HG02938 (cell line): Measurements from ENCODE around the gene EXOC4.

Source experiments
- ATAC-seq: cut with Tn5 transposase; IDR thresholded peaks from one replicate; pipeline ENCODE4 v1.9.1; 2021; ENCODE audit warnings: mild to moderate bottlenecking, moderate library complexity; ENCODE audit not compliant: unreplicated experiment

The EXOC4 gene

GRCh38 chr7:133654547-133654946 is 401.7 kb downstream of the EXOC4 start:
- no peak for ATAC-seq

DNA sequence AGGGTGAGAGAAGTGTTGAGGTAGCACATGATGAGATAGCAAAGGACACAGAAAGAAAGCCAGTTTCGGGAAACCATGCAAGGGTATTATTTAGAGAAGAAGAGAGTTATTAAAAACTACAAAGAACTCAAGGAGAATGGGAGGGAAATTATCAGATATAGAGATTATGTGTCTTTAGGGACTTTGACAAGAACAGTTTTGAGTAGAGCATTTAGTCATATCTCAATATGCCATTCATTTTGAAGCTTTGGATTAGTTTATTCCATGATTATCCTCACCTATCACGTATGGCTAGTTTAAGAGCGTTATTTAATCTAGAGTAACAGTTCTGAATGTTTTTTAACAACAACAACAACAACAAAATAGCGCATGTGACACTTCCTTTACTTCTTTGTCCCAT is 409.4 kb downstream of the EXOC4 start:
- no peak for ATAC-seq

GRCh38 chr7:133662830-133663229 is 410.0 kb downstream of the EXOC4 start:
- no peak for ATAC-seq

DNA sequence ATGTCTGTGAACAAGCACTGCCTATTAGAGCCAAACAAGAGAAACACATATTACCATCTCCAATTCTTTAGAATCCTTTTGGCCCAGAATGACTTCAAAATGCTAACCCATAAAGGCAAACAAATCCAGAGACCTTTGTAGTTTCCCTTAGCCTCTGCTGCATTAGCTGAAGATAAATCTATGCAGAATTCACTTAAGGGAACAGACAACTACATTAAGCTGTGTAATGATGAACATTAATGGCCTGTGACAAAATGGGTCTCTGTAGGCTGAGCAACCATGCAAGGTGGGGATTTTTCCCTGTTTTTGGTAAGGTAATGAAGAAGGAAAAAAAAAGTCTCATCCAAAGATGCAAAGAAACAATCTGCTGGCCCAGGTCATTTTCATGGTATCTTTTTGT is 411.6 kb downstream of the EXOC4 start:
- no peak for ATAC-seq

DNA sequence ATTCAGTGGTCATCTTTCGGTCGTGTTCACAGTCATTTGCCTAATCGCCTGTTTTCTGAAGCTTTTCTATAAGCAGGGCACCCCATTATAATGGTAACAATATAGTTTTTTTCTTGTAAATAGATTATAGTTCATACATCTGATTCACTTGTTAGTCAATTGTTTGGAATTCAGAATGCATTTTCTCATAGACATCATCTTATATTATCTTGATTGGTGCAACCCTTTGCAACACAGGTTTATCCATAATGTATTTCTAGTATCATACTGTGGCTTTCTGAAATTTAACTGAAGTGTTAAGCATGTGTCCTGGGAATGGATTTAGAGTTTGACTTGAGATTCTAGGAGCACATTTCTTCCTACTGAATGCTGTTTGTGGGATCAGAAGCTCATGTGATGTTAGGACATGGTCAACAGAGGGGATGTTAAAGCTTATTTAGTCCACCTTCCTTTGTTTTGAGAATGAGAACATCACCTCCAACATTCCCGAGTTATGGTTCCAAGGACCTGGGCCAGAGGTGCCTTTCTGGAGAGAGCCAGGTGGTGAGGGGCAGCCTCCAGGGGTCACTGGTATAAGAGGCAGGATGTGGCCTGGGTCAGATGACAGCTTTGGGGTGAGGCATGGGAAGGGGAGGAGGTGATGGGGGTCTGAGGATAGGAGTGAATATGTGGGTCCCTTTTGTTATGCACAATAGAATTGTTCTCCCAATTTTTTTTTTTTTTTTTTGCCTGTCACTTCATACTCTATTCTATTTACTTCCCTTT is 415.6 kb downstream of the EXOC4 start:
- ATAC-seq, result no peak

GRCh38 chr7:133669061-133669455 is 416.2 kb downstream of the EXOC4 start:
- no peak for ATAC-seq

- no peak for ATAC-seq
Measured at GRCh38 chr7:133670250-133670649, 417.4 kb downstream of the EXOC4 start.

DNA sequence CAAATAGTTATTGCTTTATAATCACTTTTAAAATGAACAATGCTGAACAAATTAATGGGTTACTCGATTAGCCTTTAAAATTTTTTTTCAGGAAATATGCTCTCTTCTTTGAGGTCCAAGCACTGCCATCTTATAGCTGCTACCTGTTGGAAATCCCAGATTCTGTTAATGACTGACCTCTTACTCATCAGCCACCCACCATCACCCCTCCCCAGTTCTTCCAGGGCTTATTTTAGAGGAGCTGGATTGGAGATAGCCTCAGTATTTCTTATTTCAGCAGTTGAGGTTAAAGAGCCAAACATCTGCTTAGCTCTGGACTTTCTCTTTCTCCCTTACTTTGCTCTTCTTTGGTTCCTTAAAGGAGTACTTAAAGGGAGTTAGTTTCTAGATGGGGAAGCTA is 420.0 kb downstream of the EXOC4 start:
- ATAC-seq, result no peak

DNA sequence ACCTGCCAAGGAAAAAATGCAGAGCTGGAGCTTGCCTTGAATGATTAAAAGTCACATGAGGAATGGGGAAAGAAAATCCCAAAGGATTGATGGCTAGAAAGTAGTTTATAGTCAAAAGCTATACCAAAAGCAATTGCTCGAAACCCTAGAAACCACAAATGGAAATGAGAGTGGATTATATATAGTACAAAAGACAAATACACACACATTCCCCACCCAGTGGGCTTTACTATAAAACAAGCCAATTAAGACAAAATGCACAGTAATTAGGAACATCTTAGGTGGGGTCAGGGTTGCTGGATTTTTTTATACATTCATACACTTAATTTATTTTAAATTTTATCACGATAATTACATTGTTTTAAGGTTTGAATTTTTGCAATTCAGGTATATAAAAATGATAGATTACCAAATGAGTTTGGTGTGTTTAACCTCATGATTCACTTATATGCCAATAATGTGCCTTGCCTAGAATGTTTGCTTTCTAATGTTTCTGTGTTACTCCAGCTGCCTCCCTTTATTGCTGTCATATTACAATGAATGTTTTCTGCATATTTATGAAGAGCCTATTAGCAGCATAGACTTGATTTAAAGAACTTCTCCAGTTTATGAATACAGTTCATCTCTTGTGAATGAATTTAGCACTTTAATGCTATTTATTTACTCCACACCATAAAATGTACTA is 421.3 kb downstream of the EXOC4 start:
- no peak for ATAC-seq

DNA sequence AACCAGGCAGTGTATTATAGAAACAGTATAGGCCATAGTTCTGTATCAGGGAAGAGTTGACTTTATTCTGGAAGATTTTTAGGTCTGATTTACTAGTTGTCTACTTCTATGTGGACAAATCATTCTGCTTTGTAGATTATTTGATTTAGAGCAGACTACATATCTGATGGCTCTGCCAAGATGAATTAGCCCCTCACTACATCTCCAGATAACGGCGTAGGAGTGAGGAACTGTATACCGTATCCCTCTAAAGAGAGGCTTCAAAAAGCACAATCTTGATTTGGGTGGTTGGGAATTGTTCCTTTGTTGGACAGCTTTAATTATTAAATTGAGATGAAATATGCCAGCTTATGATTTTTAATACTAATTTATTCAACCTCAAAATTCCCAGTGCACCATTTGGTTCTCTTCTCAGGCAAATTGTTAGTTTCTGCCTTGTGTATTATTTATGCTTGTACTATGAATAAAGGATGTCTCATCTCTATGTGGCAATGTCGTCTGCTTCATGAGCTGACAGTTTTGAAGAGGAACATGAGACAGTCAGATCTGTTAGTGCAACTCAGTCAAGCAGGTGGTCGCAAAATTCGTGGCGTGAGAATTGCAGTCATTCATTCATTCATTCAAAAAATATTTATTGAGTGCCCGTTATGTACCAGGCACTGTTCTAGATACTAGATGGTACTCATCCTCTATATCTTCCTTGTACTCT is 422.8 kb downstream of the EXOC4 start:
- ATAC-seq, result no peak

GRCh38 chr7:133676805-133677370 is 424.0 kb downstream of the EXOC4 start:
- ATAC-seq, result no peak

GRCh38 chr7:133678137-133678814 is 425.4 kb downstream of the EXOC4 start:
- ATAC-seq, result no peak

DNA sequence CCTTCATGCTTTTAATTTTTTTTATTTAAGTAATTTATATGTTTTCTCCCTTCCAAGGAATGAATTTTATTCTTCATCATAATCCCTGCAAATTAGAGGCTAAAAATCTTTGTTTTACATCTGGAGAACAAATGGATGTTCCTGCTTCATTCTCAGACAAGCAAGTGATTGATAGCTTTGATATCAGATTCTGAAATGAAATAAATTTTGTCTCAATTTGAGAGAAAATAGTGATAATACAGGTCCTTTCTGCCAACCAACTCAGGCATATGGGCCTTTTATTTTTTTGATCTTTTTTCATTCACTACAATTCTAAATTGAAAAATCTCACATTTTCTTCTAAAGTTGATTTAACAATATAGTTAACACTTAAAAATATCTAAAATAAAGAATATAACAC is 427.1 kb downstream of the EXOC4 start:
- ATAC-seq, result no peak

- no peak for ATAC-seq
Measured at GRCh38 chr7:133681529-133681928, 428.7 kb downstream of the EXOC4 start.

DNA sequence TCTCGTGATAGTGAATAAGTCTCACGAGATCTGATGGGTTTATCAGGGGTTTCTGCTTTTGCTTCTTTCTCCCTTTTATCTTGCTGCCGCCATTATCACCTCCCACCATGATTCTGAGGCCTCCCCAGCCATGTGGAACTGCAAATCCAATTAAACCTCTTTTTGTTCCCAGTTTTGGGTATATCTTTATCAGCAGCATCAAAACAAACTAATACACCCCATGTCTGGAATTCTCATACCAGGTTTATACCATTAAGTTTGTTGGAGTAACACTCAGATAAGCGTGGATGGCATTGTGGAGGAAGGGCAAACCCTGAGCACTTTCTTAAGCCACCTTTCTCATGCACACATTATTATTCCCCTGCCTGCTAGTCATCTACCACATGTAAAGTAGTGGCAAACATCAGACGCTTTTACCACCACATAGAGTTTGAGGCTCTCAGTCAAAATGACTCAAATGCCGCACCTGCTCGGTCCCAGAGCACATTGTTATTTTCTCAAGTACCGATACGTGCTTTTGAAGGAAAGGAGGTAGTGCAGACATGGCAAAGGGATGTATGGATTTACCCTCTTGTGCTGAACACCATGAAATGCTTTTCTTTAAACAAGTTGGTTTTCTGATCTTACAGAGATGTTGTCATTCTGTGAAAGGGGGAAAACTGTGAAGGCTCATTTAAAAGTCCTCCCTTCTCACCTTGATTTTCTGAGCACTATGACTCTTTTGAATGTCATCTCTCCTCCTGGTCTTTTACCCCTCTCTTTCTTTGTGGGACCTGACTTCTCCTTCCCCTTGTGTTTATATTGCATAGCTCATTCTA is 429.7 kb downstream of the EXOC4 start:
- no peak for ATAC-seq

- ATAC-seq, result no peak
Measured at GRCh38 chr7:133683182-133683454, 430.2 kb downstream of the EXOC4 start.

DNA sequence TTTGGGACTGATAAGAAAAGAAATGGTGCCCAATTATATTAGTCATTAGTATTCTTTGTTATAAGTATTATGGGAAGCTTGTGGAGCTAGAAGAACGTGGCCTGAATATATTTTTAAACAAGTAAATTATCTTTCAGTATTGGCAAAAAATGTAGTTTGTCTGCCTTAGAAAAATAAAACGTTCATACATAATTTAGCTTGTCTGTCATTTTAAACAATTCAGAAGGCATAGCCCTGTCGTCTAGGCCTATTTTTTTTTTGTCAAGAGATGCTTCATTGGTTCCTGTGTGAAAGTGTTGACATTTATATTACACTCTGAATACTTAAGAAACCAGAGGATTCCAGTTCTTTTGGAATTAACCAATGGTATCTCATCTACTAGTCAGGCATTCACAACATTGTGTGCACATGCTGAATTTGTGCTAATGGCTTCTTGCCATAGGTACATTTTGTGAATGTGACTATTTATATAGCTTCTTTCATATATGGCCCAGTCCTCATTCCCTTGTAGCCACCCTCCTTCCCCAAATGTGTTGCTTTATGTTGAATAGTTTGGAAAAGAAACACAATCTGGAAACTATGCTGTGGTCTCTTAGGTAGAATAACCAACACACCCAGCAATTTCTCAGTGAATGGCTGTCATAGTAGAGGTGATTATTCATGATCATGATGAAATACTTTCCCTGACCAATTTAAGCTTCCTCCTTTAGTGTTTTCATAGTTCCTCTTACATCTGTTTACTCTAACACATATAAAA is 435.8 kb downstream of the EXOC4 start:
- ATAC-seq, result no peak

- ATAC-seq, result no peak
Measured at GRCh38 chr7:133690740-133691139, 437.9 kb downstream of the EXOC4 start.

- no peak for ATAC-seq
Measured at GRCh38 chr7:133691727-133692610, 439.1 kb downstream of the EXOC4 start.
